Activated CD8-positive, alpha-beta T cell treated with anti-CD3 and anti-CD28 coated beads, Interleukin-2, amount 10 ng/mL, durations not matched to agents 7 days and 5 days (primary cell): ENCODE data around the gene SLIT3. TPM values are rescaled to one million over a fixed set of nuclear protein-coding genes. Genes with fewer than 3 reads are reported as not detected.

Experiments
- ATAC-seq: fragments of 150-1000 bp; cut with Tn5 transposase; one replicate; pipeline ENCODE4 v1.10.0; 2021; ENCODE audit warnings: moderate library complexity
- CTCF ChIA-PET: fragments of 350-600 bp; sonication (Branson Sonifier 250); formaldehyde crosslinking; loops from one replicate; lab custom pipeline; 2021; ENCODE audit warnings: antibody characterized with exemption; lab: Charles Lee
- POLR2A ChIA-PET: fragments of 350-600 bp; sonication (Branson Sonifier 250); formaldehyde crosslinking; loops from one replicate; lab custom pipeline; 2021; ENCODE audit warnings: antibody characterized with exemption; lab: Charles Lee
- DNase-seq: peaks from one replicate; pipeline ENCODE4 v3.0.0-alpha.2; 2020
- H3K27ac Mint-ChIP-seq: one replicate; pipeline ENCODE4 v1.8.0; 2021; ENCODE audit warnings: mild to moderate bottlenecking, mixed read lengths
- H3K27me3 Mint-ChIP-seq: one replicate; pipeline ENCODE4 v1.8.0; 2021; ENCODE audit warnings: low read depth, mixed read lengths
- H3K36me3 Mint-ChIP-seq: one replicate; pipeline ENCODE4 v1.8.0; 2021; ENCODE audit warnings: low read depth, mixed read lengths
- H3K4me1 Mint-ChIP-seq: one replicate; pipeline ENCODE4 v1.8.0; 2021; ENCODE audit warnings: low read depth, mixed read lengths
- H3K4me3 Mint-ChIP-seq: one replicate; pipeline ENCODE4 v1.8.0; 2021; ENCODE audit warnings: mild to moderate bottlenecking, mixed read lengths
- H3K9me3 Mint-ChIP-seq: one replicate; pipeline ENCODE4 v1.8.0; 2022; ENCODE audit warnings: mixed read lengths; ENCODE audit not compliant: insufficient read depth
- total RNA-seq, 2 experiments: library from RNA; stranded (reverse); gene quantifications; one replicate each; pipeline ENCODE4 v1.2.3, GENCODE V29; 2021

Gene SLIT3
- total RNA-seq, 2 experiments from 2014 or later: not detected

GRCh38 chr5:169015991-169016390 lies 284.9 kb downstream of the SLIT3 start:
- Mint-ChIP-seq H3K4me3 (no peak overlapping the region), H3K36me3 (no peaks in the 10 kb centered on the region), H3K27ac (no peak overlapping the region), H3K9me3 (no peaks in the 10 kb centered on the region), H3K4me1 (no peaks in the 10 kb centered on the region), H3K27me3 (no peaks in the 10 kb centered on the region)
- ATAC-seq (no peak), DNase-seq (no peak)
- POLR2A ChIA-PET: no interaction called here
- CTCF ChIA-PET: no interaction called here

GRCh38 chr5:169013846-169014245 lies 287.1 kb downstream of the SLIT3 start:
- Mint-ChIP-seq H3K9me3 (no peaks in the 10 kb centered on the region), H3K27me3 (no peaks in the 10 kb centered on the region)
- no peak for ATAC-seq

DNA sequence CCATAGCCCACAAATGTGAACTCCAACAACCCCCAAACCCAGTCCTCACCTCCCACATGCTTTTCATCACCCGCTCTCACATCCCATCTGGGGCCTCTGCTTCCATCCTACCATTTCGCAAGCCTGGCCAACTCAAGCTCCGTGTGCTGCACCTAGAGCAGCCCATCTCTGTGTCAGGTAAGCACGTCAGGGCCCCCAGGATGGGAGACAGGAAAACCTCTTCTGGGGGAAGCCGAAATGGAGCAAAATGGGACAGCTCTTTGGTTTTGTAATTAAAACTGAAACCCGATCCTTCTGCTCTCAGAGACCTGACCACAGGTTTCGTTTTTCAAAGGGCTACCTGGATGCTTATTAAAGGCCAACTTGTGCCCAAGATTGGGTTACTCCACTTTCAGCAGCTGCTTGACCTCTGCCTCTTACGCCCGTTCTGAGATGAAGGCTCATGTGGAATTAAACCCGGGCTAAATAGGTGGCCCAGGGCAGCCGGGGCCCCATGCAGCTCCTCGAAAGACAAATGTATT lies 287.7 kb downstream of the SLIT3 start:
- Mint-ChIP-seq H3K27me3 (no peaks in the 10 kb centered on the region), H3K36me3 (no peaks in the 10 kb centered on the region), H3K27ac (no peak overlapping the region), H3K4me3 (no peak overlapping the region), H3K4me1 (no peaks in the 10 kb centered on the region), H3K9me3 (no peaks in the 10 kb centered on the region)
- ChIA-PET CTCF (no interaction called here), POLR2A (no interaction called here)
- no peak for DNase-seq
- ATAC-seq: no peak

More at GRCh38 chr5:169013846-169014245, 287.1 kb downstream of the SLIT3 start:
- POLR2A ChIA-PET: no interaction called here
- Mint-ChIP-seq H3K36me3 (no peaks in the 10 kb centered on the region), H3K4me3 (no peak overlapping the region), H3K27ac (no peak overlapping the region), H3K4me1 (no peaks in the 10 kb centered on the region)
- CTCF ChIA-PET: no interaction called here
- DNase-seq: no peak

- CTCF ChIA-PET: no interaction called here
- DNase-seq (no peak), ATAC-seq (no peak)
- H3K4me3 Mint-ChIP-seq: no peak overlapping the region
- no peak overlapping the region for H3K27ac Mint-ChIP-seq
- POLR2A ChIA-PET: no interaction called here
- H3K27me3 Mint-ChIP-seq: peaks cover 3% of the 10 kb centered on the region
- H3K36me3 Mint-ChIP-seq: no peaks in the 10 kb centered on the region
- H3K9me3 Mint-ChIP-seq: no peaks in the 10 kb centered on the region
- H3K4me1 Mint-ChIP-seq: no peaks in the 10 kb centered on the region
These were observed 288.5 kb downstream of the SLIT3 start for GRCh38 chr5:169012450-169012849.

DNA sequence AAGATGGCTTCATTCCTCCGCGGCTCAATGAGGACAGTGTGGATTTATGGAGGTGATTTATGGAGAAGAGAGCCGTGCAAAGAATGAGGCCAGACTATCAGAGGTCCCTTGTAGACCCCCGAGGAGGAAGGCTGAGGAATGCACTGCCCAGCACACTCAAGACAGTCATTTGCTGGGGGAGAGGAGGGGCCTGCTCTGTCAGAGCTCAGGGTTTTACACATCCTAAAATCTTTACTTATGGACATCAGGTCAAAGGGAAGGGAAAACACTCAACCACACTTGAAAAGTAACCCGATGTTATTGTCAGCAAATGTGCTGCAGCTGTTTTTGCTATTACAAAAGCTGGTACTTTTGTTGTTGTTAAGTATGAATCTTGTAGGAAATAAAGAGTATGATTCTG lies 289.5 kb downstream of the SLIT3 start:
- H3K27ac Mint-ChIP-seq: no peak overlapping the region
- ATAC-seq (no peak), DNase-seq (no peak)
- no peaks in the 10 kb centered on the region for H3K36me3 Mint-ChIP-seq
- CTCF ChIA-PET: interaction anchor here (0.7 kb wide), 1 partner anchor 24 kb away, joined by 3 read pairs; no protein-coding TSS in a partner anchor
- no peak overlapping the region for H3K4me3 Mint-ChIP-seq
- peaks cover 3% of the 10 kb centered on the region for H3K27me3 Mint-ChIP-seq
- POLR2A ChIA-PET: no interaction called here
- H3K4me1 Mint-ChIP-seq: no peaks in the 10 kb centered on the region
- H3K9me3 Mint-ChIP-seq: no peaks in the 10 kb centered on the region

- ChIA-PET POLR2A (no interaction called here), CTCF (interaction anchor here (0.7 kb wide), 1 partner anchor 24 kb away, joined by 3 read pairs; no protein-coding TSS in a partner anchor)
- H3K4me1 Mint-ChIP-seq: no peaks in the 10 kb centered on the region
These were observed 289.9 kb downstream of the SLIT3 start for GRCh38 chr5:169011009-169011408.

DNA sequence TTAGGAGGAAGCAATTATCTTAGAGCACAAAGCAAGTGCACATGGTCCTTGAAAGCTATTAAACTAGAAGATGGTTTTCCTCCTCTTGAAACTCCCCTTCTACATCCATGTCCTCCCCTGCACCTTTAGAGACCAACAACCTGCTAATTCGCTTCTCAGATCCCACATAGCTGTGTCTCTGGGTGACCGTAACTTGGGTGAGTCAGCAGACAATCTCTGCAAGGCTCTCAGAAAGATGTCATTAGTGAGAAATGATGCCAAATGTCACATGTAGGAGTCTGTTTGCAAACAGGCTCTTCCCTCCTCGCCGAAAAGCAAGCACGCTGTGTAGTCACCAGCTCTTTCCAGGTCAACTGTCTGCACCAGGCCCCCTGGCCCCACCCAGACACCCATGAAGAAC lies 291.8 kb downstream of the SLIT3 start:
- Mint-ChIP-seq H3K27me3 (peaks cover 3% of the 10 kb centered on the region), H3K36me3 (no peaks in the 10 kb centered on the region), H3K27ac (no peak overlapping the region), H3K4me3 (no peak overlapping the region), H3K9me3 (no peaks in the 10 kb centered on the region), H3K4me1 (no peaks in the 10 kb centered on the region)
- CTCF ChIA-PET: no interaction called here
- ATAC-seq (no peak), DNase-seq (no peak)
- POLR2A ChIA-PET: no interaction called here

More at GRCh38 chr5:169011009-169011408, 289.9 kb downstream of the SLIT3 start:
- Mint-ChIP-seq H3K4me3 (no peak overlapping the region), H3K27ac (no peak overlapping the region), H3K9me3 (no peaks in the 10 kb centered on the region), H3K27me3 (peaks cover 3% of the 10 kb centered on the region), H3K36me3 (no peaks in the 10 kb centered on the region)
- DNase-seq: no peak
- no peak for ATAC-seq

GRCh38 chr5:169006842-169007790 lies 293.8 kb downstream of the SLIT3 start:
- DNase-seq (no peak), ATAC-seq (no peak)
- no peaks in the 10 kb centered on the region for H3K9me3 Mint-ChIP-seq
- CTCF ChIA-PET: no interaction called here
- H3K36me3 Mint-ChIP-seq: no peaks in the 10 kb centered on the region
- H3K27ac Mint-ChIP-seq: no peak overlapping the region
- H3K27me3 Mint-ChIP-seq: peaks cover 6% of the 10 kb centered on the region
- H3K4me3 Mint-ChIP-seq: no peak overlapping the region
- no peaks in the 10 kb centered on the region for H3K4me1 Mint-ChIP-seq
- POLR2A ChIA-PET: no interaction called here

DNA sequence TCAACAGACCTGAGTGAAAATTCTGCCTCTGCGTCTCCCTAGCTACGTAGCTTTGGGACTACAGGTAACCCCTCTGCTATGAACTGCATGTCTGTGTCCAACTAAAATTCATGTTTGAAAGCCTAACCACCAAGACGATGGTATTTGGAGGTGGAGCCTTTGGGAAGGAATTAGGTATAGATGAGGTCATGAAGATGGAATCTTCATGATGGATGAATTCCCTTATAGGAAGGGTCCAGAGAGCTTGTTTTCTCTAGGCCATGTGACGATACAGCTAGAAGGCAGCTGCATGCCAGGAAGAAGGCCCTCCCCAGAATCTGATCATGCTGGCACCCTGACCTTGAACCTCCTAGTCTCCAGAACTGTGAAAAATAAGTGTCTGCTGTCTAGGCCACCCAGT lies 296.4 kb downstream of the SLIT3 start:
- DNase-seq: no peak
- H3K4me1 Mint-ChIP-seq: no peaks in the 10 kb centered on the region
- CTCF ChIA-PET: no interaction called here

GRCh38 chr5:169003721-169004541 lies 297.0 kb downstream of the SLIT3 start:
- Mint-ChIP-seq H3K9me3 (no peaks in the 10 kb centered on the region), H3K4me1 (no peaks in the 10 kb centered on the region), H3K36me3 (no peaks in the 10 kb centered on the region), H3K27me3 (peaks cover 6% of the 10 kb centered on the region), H3K27ac (no peak overlapping the region), H3K4me3 (no peak overlapping the region)
- POLR2A ChIA-PET: no interaction called here
- CTCF ChIA-PET: no interaction called here
- no peak for ATAC-seq
- no peak for DNase-seq

More for the DNA sequence above, 296.4 kb downstream of the SLIT3 start:
- no peak for ATAC-seq
- POLR2A ChIA-PET: no interaction called here
- H3K36me3 Mint-ChIP-seq: no peaks in the 10 kb centered on the region
- no peaks in the 10 kb centered on the region for H3K9me3 Mint-ChIP-seq
- no peak overlapping the region for H3K27ac Mint-ChIP-seq
- H3K27me3 Mint-ChIP-seq: peaks cover 6% of the 10 kb centered on the region
- H3K4me3 Mint-ChIP-seq: no peak overlapping the region

DNA sequence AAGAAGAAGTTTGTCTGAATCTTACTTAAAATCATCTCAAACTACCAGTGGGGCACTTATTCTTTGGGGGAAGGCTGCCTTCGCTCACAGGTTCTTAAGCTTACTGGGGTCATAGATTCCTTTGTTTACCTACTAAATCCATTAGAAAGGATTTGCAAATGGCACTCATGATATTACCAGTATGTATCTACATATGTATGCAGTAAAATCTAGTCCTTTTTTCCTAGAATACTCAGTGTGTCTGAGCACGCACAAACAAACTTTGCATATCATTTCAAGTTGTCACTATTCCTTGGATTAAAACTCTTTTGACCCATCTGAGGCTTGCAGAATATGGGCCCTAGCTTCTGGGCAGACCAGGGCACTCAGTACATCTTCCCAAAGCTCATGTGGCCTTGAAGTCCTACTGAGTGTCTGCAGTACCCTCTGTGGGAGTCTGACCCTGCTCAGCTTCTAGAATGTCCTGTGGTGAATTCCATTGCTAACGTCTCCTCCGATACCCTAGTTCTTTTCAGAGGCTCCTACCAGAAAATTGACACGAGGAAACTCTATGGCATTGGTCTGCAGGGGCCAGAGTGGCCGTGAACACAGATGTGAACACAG lies 297.9 kb downstream of the SLIT3 start:
- H3K27ac Mint-ChIP-seq: no peak overlapping the region
- ATAC-seq (no peak), DNase-seq (no peak)
- no peaks in the 10 kb centered on the region for H3K36me3 Mint-ChIP-seq
- no peak overlapping the region for H3K4me3 Mint-ChIP-seq
- H3K4me1 Mint-ChIP-seq: no peaks in the 10 kb centered on the region
- H3K9me3 Mint-ChIP-seq: no peaks in the 10 kb centered on the region
- peaks cover 5% of the 10 kb centered on the region for H3K27me3 Mint-ChIP-seq
- ChIA-PET POLR2A (no interaction called here), CTCF (no interaction called here)
